ENCODE measurements around the gene CMTM3. TPM values are rescaled to one million over a fixed set of nuclear protein-coding genes. Genes with fewer than 3 reads are reported as not detected.
"Not testable (repeated sequence)": the region's sequence is repeated elsewhere in the genome, so short reads cannot be mapped to it uniquely, and the experiment has no call there.

Gene CMTM3
- total RNA-seq, 1 experiment from 2014 or later: 47.9 TPM

DNA sequence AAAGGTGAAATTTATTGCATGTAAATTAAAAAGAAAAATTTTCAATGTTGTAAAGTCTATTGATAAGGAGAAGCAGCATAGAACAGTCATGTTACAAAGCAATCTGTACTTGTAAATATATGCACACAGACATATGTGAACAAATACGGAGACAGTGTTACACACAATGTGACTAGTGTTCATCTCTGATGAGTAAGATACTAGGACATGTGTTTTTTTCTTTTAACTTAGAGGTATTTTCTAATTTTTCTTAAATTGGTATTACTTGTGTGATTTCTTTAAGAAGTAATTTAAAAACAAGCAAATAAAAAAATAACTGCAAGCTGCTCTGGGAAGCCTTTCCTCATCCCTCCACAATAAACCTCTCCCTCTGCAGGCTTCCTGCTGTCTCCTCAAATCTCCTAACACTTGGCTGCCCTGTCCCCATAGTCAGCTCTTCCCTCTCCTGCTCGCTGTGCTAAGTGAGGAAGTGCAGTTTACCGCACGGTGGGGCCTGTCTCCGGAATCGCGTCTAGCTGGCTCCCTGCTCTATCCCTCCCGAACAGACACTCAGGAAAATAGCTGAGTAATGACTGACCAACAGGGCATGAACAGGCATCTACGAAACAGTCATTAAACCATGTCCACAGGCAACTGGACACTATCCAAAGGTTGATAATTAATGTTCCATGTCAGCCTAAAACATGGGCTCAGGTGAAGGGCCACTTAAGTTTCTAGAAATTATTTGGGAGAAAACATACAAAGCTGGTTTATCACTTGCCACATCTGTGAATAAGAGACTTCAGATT, 56.1 kb downstream of the CMTM3 start:
- DNase-seq (ENCODE audit: low read depth): peak; percentile 89

DNA sequence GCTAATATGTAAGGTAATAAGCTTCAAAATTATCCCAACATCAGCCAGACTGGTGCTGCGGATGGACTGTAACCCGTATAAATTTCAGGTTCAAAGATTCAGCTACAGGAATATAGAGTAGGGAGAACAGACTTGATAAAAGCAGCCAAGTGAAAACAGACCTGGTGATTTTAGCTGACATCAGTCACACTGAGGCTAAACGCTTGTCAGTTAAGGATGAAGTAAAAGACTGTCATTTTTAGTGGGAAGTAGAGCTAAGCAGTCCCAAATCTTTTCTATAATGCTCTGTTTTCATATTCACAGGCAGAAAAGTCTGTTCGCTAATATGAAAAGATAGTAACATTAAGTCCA, 56.7 kb downstream of the CMTM3 start:
- DNase-seq (ENCODE audit: low read depth): no peak

DNA sequence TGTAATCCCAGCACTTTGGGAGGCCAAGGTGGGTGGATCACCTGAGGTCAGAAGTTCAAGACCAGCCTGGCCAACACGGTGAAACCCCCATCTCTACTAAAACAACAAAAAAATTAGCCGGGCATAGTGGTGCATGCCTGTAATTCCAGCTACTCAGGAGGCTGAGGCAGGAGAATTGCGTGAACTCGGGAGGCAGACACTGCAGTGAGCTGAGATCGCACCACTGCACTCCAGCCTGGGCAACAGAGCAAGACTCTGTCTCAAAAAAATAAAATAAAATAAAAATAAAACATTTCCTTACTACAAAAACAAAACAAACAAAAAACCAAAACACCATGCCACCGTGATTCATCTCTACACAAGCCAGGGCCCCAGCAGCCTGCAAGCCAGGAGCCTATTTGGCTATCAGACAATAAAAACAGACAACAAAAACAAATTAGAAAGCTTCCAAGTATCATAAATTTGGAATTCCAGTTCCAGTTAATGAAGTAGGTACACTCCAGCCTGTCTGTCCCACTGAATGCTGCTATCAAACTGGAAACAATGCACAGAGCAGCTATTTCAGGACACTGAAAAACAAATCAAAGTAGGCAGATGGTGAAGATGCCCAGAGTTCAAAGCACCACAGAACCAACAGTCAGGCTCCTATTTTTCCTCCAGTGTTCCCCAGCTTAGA, 57.3 kb downstream of the CMTM3 start:
- DNase-seq (ENCODE audit: low read depth): not testable (repeated sequence)

DNA sequence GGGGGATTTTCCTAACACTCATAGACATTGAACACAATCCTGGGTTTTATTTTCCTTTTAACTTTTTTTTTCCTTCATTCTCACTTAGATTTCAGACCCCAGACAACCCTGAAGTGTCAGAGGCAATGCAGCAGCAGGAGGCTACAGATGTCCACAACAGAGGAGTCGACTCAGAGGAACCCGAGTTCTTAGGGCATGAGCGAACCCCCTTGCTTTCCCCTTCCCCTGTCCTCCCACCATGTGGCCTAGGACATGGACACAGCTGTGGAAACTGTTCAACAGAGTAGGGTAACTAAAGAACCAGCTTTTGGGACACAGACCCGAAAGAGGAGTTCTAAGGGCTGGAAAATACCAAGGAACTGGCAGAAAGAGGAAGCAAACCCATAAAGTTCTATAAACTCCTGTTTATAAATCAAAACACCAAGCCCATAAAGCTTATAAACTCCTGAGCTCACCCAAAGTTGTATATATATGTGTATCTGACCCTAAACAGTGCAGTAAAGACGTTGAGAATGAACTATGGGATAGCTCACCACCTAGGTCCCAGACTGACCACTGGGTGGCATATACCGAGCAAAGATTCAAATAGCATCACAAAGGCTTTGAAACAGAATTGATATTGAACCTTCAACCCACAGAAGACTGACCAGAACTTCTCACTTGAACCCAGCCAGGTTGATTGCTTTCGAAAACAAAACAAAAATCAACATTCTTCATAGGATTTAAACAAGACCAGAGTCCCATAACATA, 58.1 kb downstream of the CMTM3 start:
- peak; percentile 47 for DNase-seq (ENCODE audit: low read depth)

Other genes starting within 250 kb of the CMTM3 start
- gene CDH5, start 238.0 kb upstream of the CMTM3 start, total RNA-seq (2014; rRNA removed; shearing (Covaris generic)): under 0.01 TPM in 1 of 2 replicates, not detected in the other
- gene BEAN1, start 177.4 kb upstream of the CMTM3 start, total RNA-seq (2014; rRNA removed; shearing (Covaris generic)): 0.72 and 1.7 TPM in 2 replicates
- 43.4 and 52.4 TPM in 2 replicates for gene TK2, start 54.6 kb upstream of the CMTM3 start, total RNA-seq (2014; rRNA removed; shearing (Covaris generic))
- 334 and 338 TPM in 2 replicates for gene CKLF, start 52.1 kb upstream of the CMTM3 start, total RNA-seq (2014; rRNA removed; shearing (Covaris generic))
- gene CMTM1, start 38.3 kb upstream of the CMTM3 start, total RNA-seq (2014; rRNA removed; shearing (Covaris generic)): 6.0 and 6.4 TPM in 2 replicates
- 0.98 TPM in 1 of 2 replicates, not detected in the other for gene CMTM2, start 25.2 kb upstream of the CMTM3 start, total RNA-seq (2014; rRNA removed; shearing (Covaris generic))
- 20.5 and 22.4 TPM in 2 replicates for gene CMTM4, start 92.0 kb downstream of the CMTM3 start, total RNA-seq (2014; rRNA removed; shearing (Covaris generic))
- 60.1 and 63.3 TPM in 2 replicates for gene DYNC1LI2, start 146.9 kb downstream of the CMTM3 start, total RNA-seq (2014; rRNA removed; shearing (Covaris generic))
- gene TERB1, start 196.9 kb downstream of the CMTM3 start, total RNA-seq (2014; rRNA removed; shearing (Covaris generic)): not detected in 2 replicates
- gene NAE1, start 226.3 kb downstream of the CMTM3 start, total RNA-seq (2014; rRNA removed; shearing (Covaris generic)): 125 and 135 TPM in 2 replicates
- gene CA7, start 239.7 kb downstream of the CMTM3 start, total RNA-seq (2014; rRNA removed; shearing (Covaris generic)): not detected in 2 replicates